MM.1S (cell line): ENCODE data around the gene DTX3.

ENCODE experiments used
- EZH2 ChIP-seq: fragments of 300-600 bp; sonication (generic); optimal IDR thresholded peaks from 2 replicates; pipeline ENCODE3; 2017; ENCODE audit warnings: low read depth, mild to moderate bottlenecking, antibody characterized with exemption, low read length, mixed read lengths
- TF ChIP-seq, protein P1 (sequence below): fragments of 300-600 bp; sonication (generic); IDR thresholded peaks from 2 replicates; pipeline ENCODE4 v1.5.1; 2016; ENCODE audit warnings: antibody characterized with exemption, low read length, mixed read lengths

GRCh38 chr12:57611108-57611826 is 6.6 kb downstream of the DTX3 start, which contains the start of gene ARHGEF25:
- TF ChIP-seq EZH2, result no peak
- TF ChIP-seq, protein P1, sequence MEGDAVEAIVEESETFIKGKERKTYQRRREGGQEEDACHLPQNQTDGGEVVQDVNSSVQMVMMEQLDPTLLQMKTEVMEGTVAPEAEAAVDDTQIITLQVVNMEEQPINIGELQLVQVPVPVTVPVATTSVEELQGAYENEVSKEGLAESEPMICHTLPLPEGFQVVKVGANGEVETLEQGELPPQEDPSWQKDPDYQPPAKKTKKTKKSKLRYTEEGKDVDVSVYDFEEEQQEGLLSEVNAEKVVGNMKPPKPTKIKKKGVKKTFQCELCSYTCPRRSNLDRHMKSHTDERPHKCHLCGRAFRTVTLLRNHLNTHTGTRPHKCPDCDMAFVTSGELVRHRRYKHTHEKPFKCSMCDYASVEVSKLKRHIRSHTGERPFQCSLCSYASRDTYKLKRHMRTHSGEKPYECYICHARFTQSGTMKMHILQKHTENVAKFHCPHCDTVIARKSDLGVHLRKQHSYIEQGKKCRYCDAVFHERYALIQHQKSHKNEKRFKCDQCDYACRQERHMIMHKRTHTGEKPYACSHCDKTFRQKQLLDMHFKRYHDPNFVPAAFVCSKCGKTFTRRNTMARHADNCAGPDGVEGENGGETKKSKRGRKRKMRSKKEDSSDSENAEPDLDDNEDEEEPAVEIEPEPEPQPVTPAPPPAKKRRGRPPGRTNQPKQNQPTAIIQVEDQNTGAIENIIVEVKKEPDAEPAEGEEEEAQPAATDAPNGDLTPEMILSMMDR, result no peak
